ENCODE data around the gene HDAC7. TPM values are rescaled to one million over a fixed set of nuclear protein-coding genes. Genes with fewer than 3 reads are reported as not detected.

The HDAC7 gene
- total RNA-seq, 1 experiment from 2014 or later = 37.1 TPM

DNA sequence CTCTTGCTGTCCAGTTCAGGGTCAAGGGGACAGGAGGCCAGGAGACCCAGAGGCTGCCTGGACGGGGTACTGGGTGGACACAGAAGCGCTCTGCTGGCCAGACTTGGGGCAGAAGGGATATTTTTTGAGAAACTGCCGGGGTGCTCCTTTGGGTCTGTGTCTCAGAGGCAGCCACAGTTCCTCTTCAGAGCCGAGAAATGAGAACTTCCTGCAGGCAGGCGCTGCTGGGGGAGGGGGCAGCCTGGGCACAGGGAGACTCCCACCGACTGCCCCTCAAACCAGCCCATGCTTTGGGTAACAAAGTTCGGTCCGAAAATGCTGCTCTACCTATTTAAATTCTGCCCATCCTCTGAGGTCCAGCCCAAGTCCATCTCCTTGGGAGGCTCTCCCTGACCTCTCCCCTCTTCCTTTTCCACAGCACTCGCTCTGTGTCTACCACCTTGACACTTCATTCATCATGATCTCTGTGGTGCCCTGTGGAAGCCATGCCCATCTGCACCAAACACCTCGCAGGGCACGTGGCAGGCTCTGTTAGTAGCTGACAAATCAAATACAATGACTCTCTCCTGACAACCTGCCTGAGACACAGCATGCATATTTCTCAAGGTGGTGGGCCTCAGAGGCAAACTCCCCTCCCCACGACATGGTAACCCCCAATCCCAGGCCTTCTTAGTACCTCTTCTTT lies 16.4 kb downstream of the HDAC7 start:
- Histone ChIP-seq H3K9me3 (replicated peaks) (no peaks in the 10 kb centered on the region), H3K4me3 (no peak overlapping the region), H3K36me3 (peaks cover 17% of the 10 kb centered on the region), H3K4me1 (peaks cover 8% of the 10 kb centered on the region), H3K27ac (no peak overlapping the region), H3K27me3 (no peaks in the 10 kb centered on the region)
- no peak for DNase-seq

DNA sequence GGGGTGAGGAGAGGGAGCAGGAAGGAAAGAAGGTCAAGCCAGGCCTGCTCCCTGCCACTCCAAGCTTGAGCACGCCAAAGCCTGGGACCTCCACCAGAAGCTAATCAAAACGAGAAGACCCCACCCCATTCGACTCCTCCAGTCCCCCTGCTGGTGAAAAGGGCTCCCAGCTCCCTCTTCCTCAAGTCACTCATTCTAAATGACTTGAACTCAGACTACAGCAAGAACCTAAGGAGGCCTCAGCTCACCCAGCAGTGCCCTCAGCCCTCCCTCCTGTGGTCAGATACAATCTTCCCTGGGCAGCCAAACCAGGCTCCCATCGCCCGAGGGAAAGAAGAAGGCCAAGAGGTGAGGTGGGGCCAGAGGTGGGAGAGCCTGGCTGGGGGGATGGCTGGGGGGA lies 17.4 kb downstream of the HDAC7 start:
- peaks cover 17% of the 10 kb centered on the region for H3K36me3 ChIP-seq
- H3K27me3 ChIP-seq = no peaks in the 10 kb centered on the region
- no peaks in the 10 kb centered on the region for H3K9me3 ChIP-seq (replicated peaks)
- H3K4me1 ChIP-seq = no peaks in the 10 kb centered on the region
- no peak for DNase-seq
- H3K27ac ChIP-seq = no peak overlapping the region
- H3K4me3 ChIP-seq = no peak overlapping the region

DNA sequence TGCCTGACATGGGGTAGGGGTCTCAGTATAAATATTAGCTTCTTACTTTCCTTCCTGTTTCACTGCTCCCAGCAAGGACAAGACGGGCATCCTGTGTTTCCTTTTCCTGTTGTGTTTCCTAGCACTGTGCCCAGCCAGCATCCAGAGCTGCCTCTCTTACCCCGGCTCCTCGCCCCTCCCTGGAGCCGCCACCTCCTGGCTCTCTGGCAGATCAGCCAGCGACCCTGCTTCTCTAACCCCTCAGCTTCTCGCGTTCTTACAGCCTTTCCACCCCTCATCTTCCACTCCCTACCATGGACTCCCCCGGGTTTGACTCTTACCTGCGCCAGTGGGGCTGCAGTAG lies 17.8 kb downstream of the HDAC7 start:
- no peak for DNase-seq
- Histone ChIP-seq H3K36me3 (peaks cover 19% of the 10 kb centered on the region), H3K4me1 (no peaks in the 10 kb centered on the region), H3K4me3 (no peak overlapping the region), H3K27ac (no peak overlapping the region), H3K9me3 (replicated peaks) (no peaks in the 10 kb centered on the region), H3K27me3 (no peaks in the 10 kb centered on the region)

DNA sequence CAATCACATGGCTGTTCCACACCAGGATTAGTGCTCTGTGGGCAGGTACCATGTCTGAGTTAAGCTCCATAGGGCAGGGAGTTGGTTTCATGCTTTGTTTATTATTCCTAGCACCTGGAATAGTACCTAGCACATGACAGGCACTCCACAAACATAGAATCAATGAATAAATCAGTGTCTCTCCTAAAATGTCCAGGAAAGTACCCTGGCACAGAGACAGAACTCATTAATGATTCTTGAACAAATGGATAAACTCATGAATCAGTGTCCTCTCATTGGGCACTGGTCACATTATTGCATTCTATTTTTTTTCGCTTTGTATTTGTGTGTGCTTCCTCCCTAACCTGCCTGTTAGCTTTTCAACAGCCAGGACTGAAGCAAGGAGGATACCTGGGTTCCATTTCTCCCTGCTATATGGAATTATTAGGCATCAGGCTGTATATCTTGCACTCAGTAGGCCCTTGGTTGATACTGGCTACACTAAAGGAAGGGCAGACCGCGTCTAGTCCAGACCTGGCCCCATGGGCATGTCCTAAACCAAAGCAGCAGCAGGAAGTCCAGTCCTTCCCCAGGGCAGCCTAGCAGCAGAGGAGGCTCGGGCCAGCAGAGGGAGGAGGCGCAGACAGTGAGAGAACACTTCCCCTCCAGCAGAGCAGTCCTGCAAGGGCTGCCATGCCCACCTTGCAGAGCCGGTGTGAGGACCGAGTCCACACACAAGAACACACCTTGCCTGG lies 18.4 kb downstream of the HDAC7 start:
- no peak for DNase-seq
- H3K9me3 ChIP-seq (replicated peaks) = no peaks in the 10 kb centered on the region
- no peaks in the 10 kb centered on the region for H3K27me3 ChIP-seq
- H3K36me3 ChIP-seq = peaks cover 20% of the 10 kb centered on the region
- H3K27ac ChIP-seq = no peak overlapping the region
- H3K4me1 ChIP-seq = no peaks in the 10 kb centered on the region
- H3K4me3 ChIP-seq = no peak overlapping the region

DNA sequence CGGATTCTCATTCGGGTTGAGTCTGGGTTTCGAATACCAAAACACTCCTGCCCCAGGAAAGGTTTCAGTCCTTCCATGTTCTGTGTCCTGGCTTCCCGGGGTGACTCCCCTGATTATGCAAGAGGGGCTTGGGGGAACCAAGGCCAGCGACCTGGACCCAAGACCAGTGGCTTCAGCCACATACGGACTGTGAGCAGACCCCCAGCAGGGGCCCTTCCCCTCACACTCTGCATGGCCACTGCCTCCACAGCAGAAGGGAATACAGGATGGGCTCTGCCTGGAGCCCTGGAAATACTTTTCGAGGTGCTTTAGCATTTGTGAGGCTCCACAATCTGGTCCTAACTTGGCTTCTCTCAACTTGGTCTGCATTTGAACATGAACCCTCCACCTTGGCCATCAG lies 19.1 kb downstream of the HDAC7 start:
- no peak for DNase-seq
- Histone ChIP-seq H3K36me3 (peaks cover 23% of the 10 kb centered on the region), H3K4me3 (no peak overlapping the region), H3K9me3 (replicated peaks) (no peaks in the 10 kb centered on the region), H3K27ac (no peak overlapping the region), H3K27me3 (no peaks in the 10 kb centered on the region), H3K4me1 (no peaks in the 10 kb centered on the region)

DNA sequence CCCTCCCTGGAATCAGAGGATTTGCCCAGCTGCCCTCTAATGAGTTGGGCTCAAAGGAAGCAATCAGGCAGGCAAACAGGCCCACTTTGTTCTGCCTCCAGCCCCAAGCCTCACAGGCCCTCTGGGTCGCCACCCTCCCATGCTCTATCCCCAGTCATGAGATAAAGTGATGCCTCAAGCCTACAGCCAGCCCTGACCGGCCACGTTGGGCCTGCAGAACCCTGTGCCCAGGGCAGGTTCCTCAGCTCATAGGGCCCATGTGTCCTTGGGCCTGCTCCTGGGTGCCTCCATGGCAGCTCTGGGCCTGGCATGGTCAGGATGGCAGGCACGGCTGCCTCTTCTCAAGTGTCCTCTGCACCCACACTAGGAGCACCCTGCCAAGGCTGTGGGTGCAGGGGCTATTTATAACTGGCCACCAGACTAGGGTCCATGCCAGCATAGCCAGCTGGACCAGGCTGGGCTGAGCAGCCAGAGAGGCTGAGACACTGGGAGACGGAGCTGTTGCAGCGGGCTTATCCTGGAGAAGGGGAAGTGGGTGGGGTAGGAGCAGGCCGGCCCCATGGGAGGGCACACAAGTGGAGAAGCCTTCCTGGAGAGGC lies 20.2 kb downstream of the HDAC7 start:
- Histone ChIP-seq H3K4me1 (no peaks in the 10 kb centered on the region), H3K9me3 (replicated peaks) (no peaks in the 10 kb centered on the region), H3K4me3 (no peak overlapping the region), H3K27ac (no peak overlapping the region), H3K27me3 (no peaks in the 10 kb centered on the region), H3K36me3 (peaks cover 28% of the 10 kb centered on the region)
- no peak for DNase-seq

DNA sequence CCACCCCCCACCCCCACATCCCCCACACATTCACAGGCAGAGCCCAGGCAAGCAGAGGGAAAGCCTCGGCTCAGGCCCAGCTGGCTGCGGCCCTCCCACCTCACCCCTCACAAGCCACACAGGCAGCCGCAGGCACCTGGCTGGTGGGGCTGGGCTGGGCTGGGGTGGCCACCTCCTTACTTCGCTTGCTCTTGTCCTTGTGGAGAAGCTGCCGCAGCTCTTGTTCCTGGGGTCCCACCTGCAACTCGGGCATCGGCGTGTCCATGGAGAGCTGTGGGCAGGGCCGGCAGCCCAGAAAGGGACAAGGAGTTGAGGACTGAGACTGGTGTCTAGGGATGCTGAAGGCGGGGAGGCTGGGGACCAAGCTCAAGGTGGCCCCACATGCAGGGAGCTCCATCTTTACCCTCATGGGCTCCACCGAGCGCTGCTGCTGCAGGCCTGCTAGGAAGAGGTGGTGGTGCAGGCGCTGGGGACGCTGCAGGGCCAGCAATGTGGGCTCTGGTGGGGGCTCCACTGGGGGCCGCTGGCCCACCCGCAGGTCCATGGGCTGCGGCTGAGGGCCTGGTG lies 21.2 kb downstream of the HDAC7 start:
- Histone ChIP-seq H3K27me3 (no peaks in the 10 kb centered on the region), H3K36me3 (peaks cover 25% of the 10 kb centered on the region), H3K4me1 (no peaks in the 10 kb centered on the region), H3K9me3 (replicated peaks) (no peaks in the 10 kb centered on the region), H3K27ac (no peak overlapping the region), H3K4me3 (no peak overlapping the region)
- no peak for DNase-seq

DNA sequence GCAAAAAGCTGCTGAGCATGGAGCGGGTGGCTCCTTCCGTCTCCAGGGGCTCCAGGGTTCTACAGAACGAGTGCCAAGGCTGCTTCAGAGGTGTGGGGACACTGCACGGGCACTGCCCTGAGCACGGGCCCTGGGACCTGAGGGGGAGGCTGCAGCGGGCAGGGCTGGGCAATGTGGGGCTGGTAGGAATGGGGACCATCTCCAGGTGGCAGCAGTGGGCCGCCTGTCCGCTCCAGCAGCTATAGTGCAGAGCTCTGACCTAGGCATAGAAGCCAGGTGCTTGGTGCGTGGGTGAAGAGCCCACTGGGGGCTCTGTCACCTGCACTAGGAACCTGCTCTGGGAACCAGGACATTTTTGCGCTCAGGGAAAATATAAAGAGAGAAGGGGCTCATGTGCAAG lies 22.3 kb downstream of the HDAC7 start:
- H3K4me1 ChIP-seq = no peaks in the 10 kb centered on the region
- peak in 1 of 2 experiments; percentile 48 for DNase-seq
- peaks cover 30% of the 10 kb centered on the region for H3K36me3 ChIP-seq
- H3K4me3 ChIP-seq = no peak overlapping the region
- no peaks in the 10 kb centered on the region for H3K27me3 ChIP-seq
- no peak overlapping the region for H3K27ac ChIP-seq
- no peaks in the 10 kb centered on the region for H3K9me3 ChIP-seq (replicated peaks)

DNA sequence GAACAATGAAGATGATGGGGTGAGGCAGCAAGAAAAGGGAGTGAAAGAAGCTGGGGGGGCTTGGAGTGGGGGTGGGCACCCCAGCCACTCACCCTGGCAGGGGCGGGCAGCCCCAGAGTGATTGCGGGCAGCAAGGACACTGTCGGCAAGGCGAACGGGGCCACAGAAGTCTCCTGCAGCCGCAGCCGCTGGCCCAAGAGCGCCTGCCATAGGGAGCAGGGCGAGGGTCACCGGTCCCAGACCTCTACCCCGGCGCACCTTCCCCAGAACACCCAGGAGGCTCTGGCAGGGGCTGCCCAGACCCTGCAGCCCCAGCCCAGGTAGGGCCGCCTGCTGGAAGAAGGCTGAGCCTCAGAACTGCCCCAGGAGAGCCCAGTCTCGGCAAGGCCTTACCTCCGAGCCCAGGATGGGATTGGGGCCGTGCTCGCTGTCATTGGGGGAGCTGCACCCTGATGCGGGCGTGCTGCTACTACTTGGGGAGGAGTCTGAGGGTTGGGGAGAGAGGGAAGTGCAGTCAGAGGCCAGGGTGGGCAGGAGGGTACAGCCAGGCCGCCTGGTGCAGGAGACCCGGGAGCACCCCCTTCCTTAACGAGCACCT lies 23.8 kb downstream of the HDAC7 start:
- no peak for DNase-seq
- H3K36me3 ChIP-seq = peaks cover 39% of the 10 kb centered on the region

DNA sequence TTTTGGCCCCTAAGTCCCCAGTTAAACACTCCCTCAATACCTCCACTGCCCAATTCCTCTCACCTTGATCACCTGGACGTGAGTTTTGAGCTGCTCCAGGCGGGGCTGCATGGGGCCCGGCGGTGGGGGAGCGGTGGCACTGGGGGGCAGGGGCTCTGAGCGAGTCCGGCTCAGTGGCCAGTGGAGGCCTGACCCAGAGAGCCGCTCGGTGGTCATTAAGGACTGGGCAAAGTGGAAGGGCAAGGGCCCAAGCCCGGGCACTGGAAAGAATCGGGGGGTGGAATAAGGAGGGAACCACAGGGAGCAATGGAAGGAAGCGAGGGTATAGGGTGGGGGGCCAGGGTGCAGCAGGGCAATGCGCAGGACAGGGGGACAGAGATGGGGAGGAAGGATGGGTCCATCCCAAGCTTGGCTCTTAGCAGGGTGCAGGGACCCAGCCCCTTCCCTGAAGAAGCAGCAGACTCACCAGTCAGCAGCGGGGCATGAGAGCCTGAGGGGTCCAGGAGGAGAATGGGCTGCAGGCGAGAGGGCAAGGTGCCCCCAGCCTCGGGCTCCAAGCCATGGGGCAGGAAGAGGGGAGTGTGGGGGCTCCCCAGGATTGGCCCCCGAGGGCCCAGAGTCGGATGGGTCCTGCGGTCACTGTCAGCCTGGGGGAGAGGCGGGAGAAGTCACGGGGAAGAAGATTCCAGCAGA lies 24.4 kb downstream of the HDAC7 start:
- Histone ChIP-seq H3K4me1 (no peaks in the 10 kb centered on the region), H3K9me3 (replicated peaks) (no peaks in the 10 kb centered on the region), H3K27me3 (no peaks in the 10 kb centered on the region), H3K36me3 (peaks cover 42% of the 10 kb centered on the region), H3K27ac (no peak overlapping the region), H3K4me3 (no peak overlapping the region)
- DNase-seq = no peak

More for the DNA sequence above, 23.8 kb downstream of the HDAC7 start:
- Histone ChIP-seq H3K9me3 (replicated peaks) (no peaks in the 10 kb centered on the region), H3K27me3 (no peaks in the 10 kb centered on the region), H3K27ac (no peak overlapping the region), H3K4me3 (no peak overlapping the region), H3K4me1 (no peaks in the 10 kb centered on the region)

DNA sequence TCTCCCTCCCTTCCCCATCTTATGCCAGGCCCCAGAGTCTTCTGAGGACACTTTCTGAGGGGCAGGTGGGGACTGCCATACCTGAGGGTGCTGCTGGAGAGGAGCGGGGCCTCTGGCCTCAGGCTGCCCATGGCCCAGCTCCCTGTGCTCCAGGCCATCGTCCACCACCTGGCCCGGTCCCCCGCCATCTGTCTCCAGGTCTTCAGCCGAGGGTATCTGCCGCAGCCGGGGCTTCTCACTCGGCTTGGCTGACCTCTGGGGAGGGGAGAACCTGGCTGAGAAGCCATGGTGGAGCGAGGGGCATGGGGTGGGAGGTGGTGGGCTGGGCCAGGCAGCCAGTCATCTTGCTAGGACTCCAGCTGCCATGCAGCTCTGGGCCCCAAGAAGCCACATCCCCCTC lies 25.0 kb downstream of the HDAC7 start:
- H3K36me3 ChIP-seq = peaks cover 43% of the 10 kb centered on the region
- no peaks in the 10 kb centered on the region for H3K9me3 ChIP-seq (replicated peaks)
- no peaks in the 10 kb centered on the region for H3K4me1 ChIP-seq
- no peak overlapping the region for H3K27ac ChIP-seq
- no peak for DNase-seq
- no peak overlapping the region for H3K4me3 ChIP-seq
- no peaks in the 10 kb centered on the region for H3K27me3 ChIP-seq

DNA sequence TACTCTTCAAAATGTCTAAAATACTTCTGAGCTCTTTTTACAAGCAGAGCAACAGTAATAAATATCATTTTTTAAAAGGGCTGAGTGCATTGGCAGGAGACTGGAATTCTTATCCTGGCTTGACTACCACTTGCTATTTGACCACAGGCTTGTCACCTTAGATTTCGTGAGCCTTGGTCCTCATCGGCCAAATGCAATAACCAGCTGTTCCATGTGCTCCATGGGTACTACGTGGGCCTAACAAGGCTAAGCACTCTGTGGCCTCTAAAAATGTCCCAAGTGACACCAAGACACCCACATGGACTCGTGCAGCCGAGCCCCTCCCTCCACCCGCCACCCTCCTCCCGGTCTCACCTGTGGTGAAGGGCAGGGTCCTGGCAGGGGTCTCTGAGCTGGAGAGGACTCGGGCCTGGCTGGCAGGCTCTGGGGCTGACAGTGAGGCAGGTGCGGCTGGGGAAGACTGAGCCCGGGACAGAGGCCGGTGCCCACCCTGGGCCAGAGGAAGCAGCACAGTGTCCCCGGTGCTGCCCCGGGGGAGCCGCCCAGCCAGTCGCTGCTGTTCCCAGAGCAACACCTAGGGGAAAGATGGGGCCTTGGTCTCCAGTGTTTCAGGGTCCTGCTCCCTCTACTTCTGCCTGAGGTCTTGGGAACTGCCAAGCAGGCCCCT lies 26.6 kb downstream of the HDAC7 start:
- no peaks in the 10 kb centered on the region for H3K9me3 ChIP-seq (replicated peaks)
- DNase-seq = no peak
- H3K27ac ChIP-seq = no peak overlapping the region
- H3K27me3 ChIP-seq = no peaks in the 10 kb centered on the region
- no peaks in the 10 kb centered on the region for H3K4me1 ChIP-seq
- H3K4me3 ChIP-seq = no peak overlapping the region
- H3K36me3 ChIP-seq = peaks cover 58% of the 10 kb centered on the region

DNA sequence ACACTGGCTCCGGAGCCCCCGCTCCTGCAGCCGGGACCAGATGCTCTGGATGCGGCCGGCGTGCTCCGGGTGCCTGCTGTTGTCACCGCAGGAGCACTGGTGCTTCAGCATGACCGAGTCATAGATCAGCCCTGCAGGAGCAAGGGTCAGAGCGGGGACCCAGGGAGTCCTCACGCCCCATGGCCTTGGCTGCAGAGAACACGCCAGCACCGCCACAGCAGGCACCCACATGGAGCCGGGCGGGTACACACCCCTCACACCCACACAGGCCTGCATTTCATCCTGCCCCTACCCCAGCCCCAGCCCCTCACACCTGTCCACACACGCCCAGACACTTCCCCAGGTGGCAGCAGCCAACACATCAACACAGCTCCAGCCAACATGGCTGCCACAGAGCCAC lies 27.8 kb downstream of the HDAC7 start:
- H3K9me3 ChIP-seq (replicated peaks) = no peaks in the 10 kb centered on the region
- H3K4me1 ChIP-seq = no peaks in the 10 kb centered on the region
- peaks cover 70% of the 10 kb centered on the region for H3K36me3 ChIP-seq
- no peak for DNase-seq
- no peak overlapping the region for H3K27ac ChIP-seq
- no peaks in the 10 kb centered on the region for H3K27me3 ChIP-seq
- no peak overlapping the region for H3K4me3 ChIP-seq

DNA sequence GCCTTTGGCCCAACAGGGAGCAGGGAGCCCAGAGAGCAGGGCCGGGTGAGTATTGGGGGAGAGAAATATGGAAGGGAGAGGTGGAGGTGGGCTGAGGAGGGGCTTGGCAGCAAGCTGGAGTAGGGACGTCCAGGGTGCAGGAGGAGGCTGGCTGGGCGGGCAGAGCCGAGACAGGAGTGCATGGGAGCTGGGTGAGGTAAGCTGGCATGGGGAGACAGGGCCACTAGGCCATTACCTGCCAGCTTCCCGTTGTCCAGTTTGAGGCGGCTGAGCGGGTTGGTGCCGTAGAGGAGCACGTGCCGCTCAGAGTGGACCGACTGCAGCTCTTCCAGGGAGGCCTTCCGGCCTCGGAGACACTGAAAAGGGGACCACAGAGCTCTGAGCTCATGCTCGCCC lies 28.4 kb downstream of the HDAC7 start:
- Histone ChIP-seq H3K27ac (no peak overlapping the region), H3K9me3 (replicated peaks) (no peaks in the 10 kb centered on the region), H3K4me3 (no peak overlapping the region), H3K27me3 (no peaks in the 10 kb centered on the region), H3K4me1 (no peaks in the 10 kb centered on the region), H3K36me3 (peaks cover 70% of the 10 kb centered on the region)
- no peak for DNase-seq

Data from SJCRH30 (cell line).